HG02763 (cell line): ENCODE results near the gene CD6.

Experiments
- ATAC-seq: cut with Tn5 transposase; IDR thresholded peaks from one replicate; pipeline ENCODE4 v1.9.1; 2021; ENCODE audit warnings: mild to moderate bottlenecking, moderate library complexity; ENCODE audit not compliant: unreplicated experiment

Gene CD6

GRCh38 chr11:61008971-61009370, 37.5 kb downstream of the CD6 start:
- ATAC-seq = no peak

- ATAC-seq = no peak
Measured at GRCh38 chr11:61009392-61010275, 38.2 kb downstream of the CD6 start.

- no peak for ATAC-seq
Measured at GRCh38 chr11:61010466-61011228, 39.2 kb downstream of the CD6 start.

GRCh38 chr11:61011229-61011870, 39.9 kb downstream of the CD6 start:
- no peak for ATAC-seq

GRCh38 chr11:61011950-61012736, 40.7 kb downstream of the CD6 start:
- ATAC-seq = no peak

- ATAC-seq = no peak
Measured at GRCh38 chr11:61012737-61013215, 41.3 kb downstream of the CD6 start.

- no peak for ATAC-seq
Measured at GRCh38 chr11:61018059-61018458, 46.6 kb downstream of the CD6 start.

- no peak for ATAC-seq
Measured at GRCh38 chr11:61019037-61019831, 47.8 kb downstream of the CD6 start.

- ATAC-seq = no peak
Measured at GRCh38 chr11:61019832-61020405, 48.4 kb downstream of the CD6 start.

- ATAC-seq = no peak
Measured at GRCh38 chr11:61020551-61021235, 49.2 kb downstream of the CD6 start.

- no peak for ATAC-seq
Measured at GRCh38 chr11:61021661-61022212, 50.3 kb downstream of the CD6 start.

GRCh38 chr11:61022311-61023085, 51.0 kb downstream of the CD6 start:
- ATAC-seq = no peak

- ATAC-seq = no peak
Measured at GRCh38 chr11:61023086-61023965, 51.8 kb downstream of the CD6 start.

- ATAC-seq = no peak
Measured at GRCh38 chr11:61023966-61024295, 52.5 kb downstream of the CD6 start.

GRCh38 chr11:61024938-61025820, 53.7 kb downstream of the CD6 start:
- no peak for ATAC-seq

GRCh38 chr11:61025821-61026120, 54.3 kb downstream of the CD6 start:
- no peak for ATAC-seq
